ENCODE results near the gene CPT1C.

Gene CPT1C

GRCh38 chr19:49691243-49692146, 579 bp downstream of the CPT1C start:
- Mint-ChIP-seq H3K27ac (no peak overlapping the region), H3K4me1 (peaks cover 35% of the 10 kb centered on the region), H3K27me3 (peaks cover 46% of the 10 kb centered on the region), H3K4me3 (peak overlapping the region; percentile 75), H3K9me3 (no peaks in the 10 kb centered on the region), H3K36me3 (peaks cover 19% of the 10 kb centered on the region)
- DNase-seq: peak; percentile 50
- CTCF ChIA-PET: interaction anchor here (0.8 to 0.9 kb wide), 2 partner anchors 11 to 59 kb away, joined by 3 read pairs; no protein-coding TSS in a partner anchor

GRCh38 chr19:49692147-49692506, 1.2 kb downstream of the CPT1C start:
- CTCF ChIA-PET: interaction anchor here (0.8 kb wide), 1 partner anchor 11 kb away, joined by 3 read pairs; no protein-coding TSS in a partner anchor

GRCh38 chr19:49696115-49696514, 5.2 kb downstream of the CPT1C start:
- Mint-ChIP-seq H3K4me3 (no peak overlapping the region), H3K36me3 (no peaks in the 10 kb centered on the region), H3K27me3 (peaks cover 45% of the 10 kb centered on the region), H3K4me1 (peaks cover 10% of the 10 kb centered on the region), H3K27ac (no peak overlapping the region), H3K9me3 (no peaks in the 10 kb centered on the region)
- no peak for DNase-seq
- CTCF ChIA-PET: no interaction called here

More at GRCh38 chr19:49692147-49692506, 1.2 kb downstream of the CPT1C start:
- Mint-ChIP-seq H3K27ac (no peak overlapping the region), H3K9me3 (no peaks in the 10 kb centered on the region), H3K36me3 (peaks cover 16% of the 10 kb centered on the region), H3K4me3 (peak overlapping the region; percentile 3), H3K27me3 (peaks cover 50% of the 10 kb centered on the region), H3K4me1 (peaks cover 32% of the 10 kb centered on the region)
- no peak for DNase-seq

GRCh38 chr19:49696865-49697264, 5.9 kb downstream of the CPT1C start:
- CTCF ChIA-PET: no interaction called here
- Mint-ChIP-seq H3K9me3 (no peaks in the 10 kb centered on the region), H3K27me3 (peaks cover 43% of the 10 kb centered on the region), H3K27ac (no peak overlapping the region), H3K36me3 (no peaks in the 10 kb centered on the region), H3K4me1 (peaks cover 3% of the 10 kb centered on the region), H3K4me3 (no peak overlapping the region)
- DNase-seq: no peak

GRCh38 chr19:49699364-49699763, 8.4 kb downstream of the CPT1C start:
- no peak overlapping the region for H3K27ac Mint-ChIP-seq
- H3K36me3 Mint-ChIP-seq: no peaks in the 10 kb centered on the region
- DNase-seq: no peak
- no peaks in the 10 kb centered on the region for H3K9me3 Mint-ChIP-seq
- H3K4me3 Mint-ChIP-seq: no peak overlapping the region
- peaks cover 36% of the 10 kb centered on the region for H3K27me3 Mint-ChIP-seq
- CTCF ChIA-PET: no interaction called here
- no peaks in the 10 kb centered on the region for H3K4me1 Mint-ChIP-seq

- Mint-ChIP-seq H3K27me3 (peaks cover 34% of the 10 kb centered on the region), H3K4me3 (no peak overlapping the region), H3K36me3 (no peaks in the 10 kb centered on the region), H3K9me3 (no peaks in the 10 kb centered on the region), H3K27ac (no peak overlapping the region), H3K4me1 (no peaks in the 10 kb centered on the region)
- DNase-seq: no peak
- CTCF ChIA-PET: no interaction called here
Measured at GRCh38 chr19:49700563-49700962, 9.6 kb downstream of the CPT1C start.

- DNase-seq: no peak
- Mint-ChIP-seq H3K4me1 (no peaks in the 10 kb centered on the region), H3K36me3 (no peaks in the 10 kb centered on the region), H3K27ac (no peak overlapping the region), H3K4me3 (no peak overlapping the region), H3K9me3 (no peaks in the 10 kb centered on the region), H3K27me3 (peaks cover 34% of the 10 kb centered on the region)
- CTCF ChIA-PET: no interaction called here
Measured at GRCh38 chr19:49701271-49701786, 10.4 kb downstream of the CPT1C start.

GRCh38 chr19:49704888-49705642, 14.1 kb downstream of the CPT1C start:
- DNase-seq: no peak
- H3K27me3 Mint-ChIP-seq: peaks cover 36% of the 10 kb centered on the region
- H3K27ac Mint-ChIP-seq: no peak overlapping the region
- H3K9me3 Mint-ChIP-seq: no peaks in the 10 kb centered on the region
- no peaks in the 10 kb centered on the region for H3K36me3 Mint-ChIP-seq
- no peak overlapping the region for H3K4me3 Mint-ChIP-seq
- H3K4me1 Mint-ChIP-seq: no peaks in the 10 kb centered on the region
- CTCF ChIA-PET: interaction anchor here (1.0 kb wide), 1 partner anchor 13 kb away, joined by 3 read pairs; no protein-coding TSS in a partner anchor

- Mint-ChIP-seq H3K27ac (no peak overlapping the region), H3K9me3 (no peaks in the 10 kb centered on the region), H3K4me1 (no peaks in the 10 kb centered on the region), H3K27me3 (peaks cover 38% of the 10 kb centered on the region), H3K4me3 (no peak overlapping the region), H3K36me3 (no peaks in the 10 kb centered on the region)
- CTCF ChIA-PET: no interaction called here
- DNase-seq: no peak
Measured at GRCh38 chr19:49705919-49706318, 15.0 kb downstream of the CPT1C start.

- CTCF ChIA-PET: no interaction called here
- no peak for DNase-seq
- Mint-ChIP-seq H3K9me3 (no peaks in the 10 kb centered on the region), H3K4me3 (no peak overlapping the region), H3K27ac (no peak overlapping the region), H3K4me1 (no peaks in the 10 kb centered on the region), H3K36me3 (no peaks in the 10 kb centered on the region), H3K27me3 (peaks cover 16% of the 10 kb centered on the region)
Measured at GRCh38 chr19:49710372-49710951, 19.5 kb downstream of the CPT1C start.

GRCh38 chr19:49712397-49712859, 21.5 kb downstream of the CPT1C start:
- CTCF ChIA-PET: no interaction called here
- DNase-seq: no peak
- H3K36me3 Mint-ChIP-seq: no peaks in the 10 kb centered on the region
- H3K4me3 Mint-ChIP-seq: no peak overlapping the region
- H3K27me3 Mint-ChIP-seq: peaks cover 16% of the 10 kb centered on the region
- peaks cover 8% of the 10 kb centered on the region for H3K4me1 Mint-ChIP-seq
- H3K27ac Mint-ChIP-seq: no peak overlapping the region
- peaks cover 1% of the 10 kb centered on the region for H3K9me3 Mint-ChIP-seq

GRCh38 chr19:49713236-49713845, 22.4 kb downstream of the CPT1C start:
- DNase-seq: no peak
- no peak overlapping the region for H3K4me3 Mint-ChIP-seq
- no peak overlapping the region for H3K27ac Mint-ChIP-seq

GRCh38 chr19:49716154-49716553, 25.2 kb downstream of the CPT1C start:
- Mint-ChIP-seq H3K36me3 (peaks cover 3% of the 10 kb centered on the region), H3K9me3 (peaks cover 3% of the 10 kb centered on the region), H3K27me3 (no peaks in the 10 kb centered on the region), H3K4me1 (peaks cover 23% of the 10 kb centered on the region), H3K4me3 (no peak overlapping the region), H3K27ac (no peak overlapping the region)
- no peak for DNase-seq
- CTCF ChIA-PET: interaction anchor here (0.6 to 2.4 kb wide), 5 partner anchors 21 to 96 kb away, joined by 3 to 8 read pairs (median 3); no protein-coding TSS in a partner anchor

More at GRCh38 chr19:49713236-49713845, 22.4 kb downstream of the CPT1C start:
- peaks cover 3% of the 10 kb centered on the region for H3K9me3 Mint-ChIP-seq
- H3K36me3 Mint-ChIP-seq: peaks cover 3% of the 10 kb centered on the region
- peaks cover 14% of the 10 kb centered on the region for H3K4me1 Mint-ChIP-seq
- CTCF ChIA-PET: interaction anchor here (1.0 kb wide), 1 partner anchor 24 kb away, joined by 3 read pairs; the partner anchor contains the start of gene ADM5
- H3K27me3 Mint-ChIP-seq: peaks cover 16% of the 10 kb centered on the region

Measured in activated naive CD4-positive, alpha-beta T cell treated with anti-CD3 and anti-CD28 coated beads, Interleukin-2, amount 10 ng/mL, durations not matched to agents 7 days and 5 days (primary cell).